SK-N-SH treated with all-trans-retinoic acid at 6 μM for 48 hours (cell line): ENCODE measurements around the gene LRRC36.

Experiments used
- ATAC-seq: fragments of 200-7000 bp; cut with Tn5 transposase; 3 replicates; pipeline ENCODE4 v1.9.1; 2020; ENCODE audit warnings: mild to moderate bottlenecking, moderate library complexity
- BACH2 ChIP-seq: fragments of 250-450 bp; sonication (Bioruptor Pico); IDR thresholded peaks from 2 replicates; pipeline ENCODE4 v1.9.0; 2021; ENCODE audit warnings: mild to moderate bottlenecking, borderline replicate concordance
- CSDC2 ChIP-seq: fragments of 250-450 bp; sonication (Bioruptor Pico); IDR thresholded peaks from 2 replicates; pipeline ENCODE4 v1.5.0; 2020; ENCODE audit warnings: mild to moderate bottlenecking, moderate library complexity
- ESRRG ChIP-seq: fragments of 250-450 bp; sonication (Bioruptor Pico); IDR thresholded peaks from 2 replicates; pipeline ENCODE4 v1.6.1; 2021; ENCODE audit warnings: mild to moderate bottlenecking
- GLIS3 ChIP-seq: fragments of 250-450 bp; sonication (Bioruptor Pico); IDR thresholded peaks from 2 replicates; pipeline ENCODE4 v1.5.0; 2020; ENCODE audit warnings: mild to moderate bottlenecking, moderate library complexity
- ISL1 ChIP-seq: fragments of 250-450 bp; sonication (Bioruptor Pico); IDR thresholded peaks from 2 replicates; pipeline ENCODE4 v2.1.2; 2022; ENCODE audit warnings: mild to moderate bottlenecking, moderate library complexity
- OSR1 ChIP-seq: fragments of 250-450 bp; sonication (Bioruptor Pico); IDR thresholded peaks from 2 replicates; pipeline ENCODE4 v1.8.0; 2022; ENCODE audit warnings: moderate library complexity, mild to moderate bottlenecking, inconsistent platforms
- PPARA ChIP-seq: fragments of 250-450 bp; sonication (Bioruptor Pico); IDR thresholded peaks from 2 replicates; pipeline ENCODE4 v1.5.0; 2020; ENCODE audit warnings: mild to moderate bottlenecking, borderline replicate concordance
- RARB ChIP-seq: fragments of 250-450 bp; sonication (Bioruptor Pico); IDR thresholded peaks from 2 replicates; pipeline ENCODE4 v1.8.0; 2021; ENCODE audit warnings: mild to moderate bottlenecking, moderate library complexity
- SNAI2 ChIP-seq: fragments of 250-450 bp; sonication (Bioruptor Pico); IDR thresholded peaks from 2 replicates; pipeline ENCODE4 v1.5.0; 2020; ENCODE audit warnings: mild to moderate bottlenecking, moderate library complexity
- TOX ChIP-seq: fragments of 250-450 bp; sonication (Bioruptor Pico); IDR thresholded peaks from 2 replicates; pipeline ENCODE4 v1.8.0; 2021; ENCODE audit warnings: mild to moderate bottlenecking, moderate library complexity, borderline replicate concordance
- ZC3H10 ChIP-seq: fragments of 250-450 bp; sonication (Bioruptor Pico); IDR thresholded peaks from 2 replicates; pipeline ENCODE4 v1.5.1; 2021; ENCODE audit warnings: mild to moderate bottlenecking, moderate library complexity
- ZFP3 ChIP-seq: fragments of 250-450 bp; sonication (Bioruptor Pico); IDR thresholded peaks from 2 replicates; pipeline ENCODE4 v1.5.0; 2020; ENCODE audit warnings: mild to moderate bottlenecking, moderate library complexity
- ZFP30 ChIP-seq: fragments of 450-650 bp; formaldehyde crosslinking; IDR thresholded peaks from 2 replicates; pipeline ENCODE4 v1.5.0; 2022; ENCODE audit warnings: mild to moderate bottlenecking, moderate library complexity
- ZNF70 ChIP-seq: fragments of 450-650 bp; formaldehyde crosslinking; IDR thresholded peaks from 2 replicates; pipeline ENCODE4 v1.5.0; 2020; ENCODE audit warnings: mild to moderate bottlenecking, moderate library complexity
- ZNF8 ChIP-seq: fragments of 450-650 bp; formaldehyde crosslinking; IDR thresholded peaks from 2 replicates; pipeline ENCODE4 v1.5.0; 2020; ENCODE audit warnings: mild to moderate bottlenecking, moderate library complexity
- TF ChIP-seq, protein P1 (sequence below): fragments of 250-450 bp; sonication (Bioruptor Pico); IDR thresholded peaks from 2 replicates; pipeline ENCODE4 v1.8.0; 2021; ENCODE audit warnings: low read depth, mild to moderate bottlenecking, moderate library complexity, borderline replicate concordance
- TF ChIP-seq, protein P2 (sequence below): fragments of 250-450 bp; sonication (Bioruptor Pico); IDR thresholded peaks from 2 replicates; pipeline ENCODE4 v1.5.0; 2020; ENCODE audit warnings: mild to moderate bottlenecking, moderate library complexity
- TF ChIP-seq, protein P3 (sequence below): fragments of 250-450 bp; sonication (Bioruptor Pico); IDR thresholded peaks from 2 replicates; pipeline ENCODE4 v1.5.1; 2020; ENCODE audit warnings: low read depth, mild to moderate bottlenecking, moderate library complexity

The LRRC36 gene

GRCh38 chr16:67302970-67303369, 23.6 kb upstream of the LRRC36 start (continued):
- TF ChIP-seq, protein P1, sequence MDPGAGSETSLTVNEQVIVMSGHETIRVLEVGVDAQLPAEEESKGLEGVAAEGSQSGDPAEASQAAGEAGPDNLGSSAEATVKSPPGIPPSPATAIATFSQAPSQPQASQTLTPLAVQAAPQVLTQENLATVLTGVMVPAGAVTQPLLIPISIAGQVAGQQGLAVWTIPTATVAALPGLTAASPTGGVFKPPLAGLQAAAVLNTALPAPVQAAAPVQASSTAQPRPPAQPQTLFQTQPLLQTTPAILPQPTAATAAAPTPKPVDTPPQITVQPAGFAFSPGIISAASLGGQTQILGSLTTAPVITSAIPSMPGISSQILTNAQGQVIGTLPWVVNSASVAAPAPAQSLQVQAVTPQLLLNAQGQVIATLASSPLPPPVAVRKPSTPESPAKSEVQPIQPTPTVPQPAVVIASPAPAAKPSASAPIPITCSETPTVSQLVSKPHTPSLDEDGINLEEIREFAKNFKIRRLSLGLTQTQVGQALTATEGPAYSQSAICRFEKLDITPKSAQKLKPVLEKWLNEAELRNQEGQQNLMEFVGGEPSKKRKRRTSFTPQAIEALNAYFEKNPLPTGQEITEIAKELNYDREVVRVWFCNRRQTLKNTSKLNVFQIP (CRISPR knock-in tag), result no peak
- TF ChIP-seq ZNF70 (CRISPR knock-in tag) (no peak), RARB (CRISPR knock-in tag) (no peak), TOX (no peak), ZFP3 (CRISPR knock-in tag) (no peak), GLIS3 (CRISPR knock-in tag) (no peak), ISL1 (no peak), ZNF8 (CRISPR knock-in tag) (no peak), CSDC2 (CRISPR knock-in tag) (no peak), OSR1 (CRISPR knock-in tag) (no peak), ZFP30 (CRISPR knock-in tag) (no peak), ZC3H10 (CRISPR knock-in tag) (no peak)

- ATAC-seq, result no peak
- TF ChIP-seq, protein P2, sequence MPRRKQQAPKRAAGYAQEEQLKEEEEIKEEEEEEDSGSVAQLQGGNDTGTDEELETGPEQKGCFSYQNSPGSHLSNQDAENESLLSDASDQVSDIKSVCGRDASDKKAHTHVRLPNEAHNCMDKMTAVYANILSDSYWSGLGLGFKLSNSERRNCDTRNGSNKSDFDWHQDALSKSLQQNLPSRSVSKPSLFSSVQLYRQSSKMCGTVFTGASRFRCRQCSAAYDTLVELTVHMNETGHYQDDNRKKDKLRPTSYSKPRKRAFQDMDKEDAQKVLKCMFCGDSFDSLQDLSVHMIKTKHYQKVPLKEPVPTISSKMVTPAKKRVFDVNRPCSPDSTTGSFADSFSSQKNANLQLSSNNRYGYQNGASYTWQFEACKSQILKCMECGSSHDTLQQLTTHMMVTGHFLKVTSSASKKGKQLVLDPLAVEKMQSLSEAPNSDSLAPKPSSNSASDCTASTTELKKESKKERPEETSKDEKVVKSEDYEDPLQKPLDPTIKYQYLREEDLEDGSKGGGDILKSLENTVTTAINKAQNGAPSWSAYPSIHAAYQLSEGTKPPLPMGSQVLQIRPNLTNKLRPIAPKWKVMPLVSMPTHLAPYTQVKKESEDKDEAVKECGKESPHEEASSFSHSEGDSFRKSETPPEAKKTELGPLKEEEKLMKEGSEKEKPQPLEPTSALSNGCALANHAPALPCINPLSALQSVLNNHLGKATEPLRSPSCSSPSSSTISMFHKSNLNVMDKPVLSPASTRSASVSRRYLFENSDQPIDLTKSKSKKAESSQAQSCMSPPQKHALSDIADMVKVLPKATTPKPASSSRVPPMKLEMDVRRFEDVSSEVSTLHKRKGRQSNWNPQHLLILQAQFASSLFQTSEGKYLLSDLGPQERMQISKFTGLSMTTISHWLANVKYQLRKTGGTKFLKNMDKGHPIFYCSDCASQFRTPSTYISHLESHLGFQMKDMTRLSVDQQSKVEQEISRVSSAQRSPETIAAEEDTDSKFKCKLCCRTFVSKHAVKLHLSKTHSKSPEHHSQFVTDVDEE (CRISPR knock-in tag), result no peak
- TF ChIP-seq OSR1 (CRISPR knock-in tag) (no peak), ESRRG (no peak), PPARA (no peak), BACH2 (CRISPR knock-in tag) (no peak)
Measured at GRCh38 chr16:67304020-67304419, 22.6 kb upstream of the LRRC36 start.

- ATAC-seq, result no peak
- no peak for TF ChIP-seq ISL1
- TF ChIP-seq SNAI2 (CRISPR knock-in tag), result no peak
- TF ChIP-seq, protein P3, sequence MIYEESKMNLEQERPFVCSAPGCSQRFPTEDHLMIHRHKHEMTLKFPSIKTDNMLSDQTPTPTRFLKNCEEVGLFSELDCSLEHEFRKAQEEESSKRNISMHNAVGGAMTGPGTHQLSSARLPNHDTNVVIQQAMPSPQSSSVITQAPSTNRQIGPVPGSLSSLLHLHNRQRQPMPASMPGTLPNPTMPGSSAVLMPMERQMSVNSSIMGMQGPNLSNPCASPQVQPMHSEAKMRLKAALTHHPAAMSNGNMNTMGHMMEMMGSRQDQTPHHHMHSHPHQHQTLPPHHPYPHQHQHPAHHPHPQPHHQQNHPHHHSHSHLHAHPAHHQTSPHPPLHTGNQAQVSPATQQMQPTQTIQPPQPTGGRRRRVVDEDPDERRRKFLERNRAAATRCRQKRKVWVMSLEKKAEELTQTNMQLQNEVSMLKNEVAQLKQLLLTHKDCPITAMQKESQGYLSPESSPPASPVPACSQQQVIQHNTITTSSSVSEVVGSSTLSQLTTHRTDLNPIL (CRISPR knock-in tag), result no peak
- TF ChIP-seq ZFP3 (CRISPR knock-in tag), result no peak
- TF ChIP-seq ESRRG, result no peak
- TF ChIP-seq, all 23 proteins: peak for 0
Measured at GRCh38 chr16:67305216-67306071, 21.2 kb upstream of the LRRC36 start.

DNA sequence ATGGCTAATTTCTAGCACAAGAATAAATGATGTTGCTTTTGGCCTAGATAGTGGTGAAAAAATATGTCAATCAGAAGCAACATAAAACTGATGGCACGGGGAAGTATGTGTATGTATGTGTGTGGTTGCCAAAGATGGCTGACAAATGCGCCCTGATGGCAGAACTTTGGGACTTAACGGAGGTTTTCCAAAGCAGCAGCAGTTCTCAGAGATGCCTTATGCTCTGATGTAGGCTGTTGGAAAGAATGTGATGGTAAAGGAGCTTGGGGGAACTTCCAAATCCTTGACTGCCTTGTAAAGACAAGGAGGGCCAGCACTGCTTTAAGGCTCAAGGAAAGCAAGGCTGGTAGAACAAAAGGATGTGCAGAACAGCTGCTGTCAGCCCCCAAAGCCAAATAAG, 16.1 kb upstream of the LRRC36 start:
- no peak for ATAC-seq
- no peak for TF ChIP-seq ESRRG
- no peak for TF ChIP-seq SNAI2 (CRISPR knock-in tag)
- TF ChIP-seq, protein P2 (CRISPR knock-in tag), result no peak
- TF ChIP-seq, all 23 proteins: peak for 0
